ENCODE data around the gene NMT1. TPM values are rescaled to one million over a fixed set of nuclear protein-coding genes. Genes with fewer than 3 reads are reported as not detected.

Gene NMT1
- total and polyA plus RNA-seq, 2 of the 13 experiments (the other 11 are each of a cell fraction or from before 2014, with no cell fraction given): 75.7 to 142 TPM

DNA sequence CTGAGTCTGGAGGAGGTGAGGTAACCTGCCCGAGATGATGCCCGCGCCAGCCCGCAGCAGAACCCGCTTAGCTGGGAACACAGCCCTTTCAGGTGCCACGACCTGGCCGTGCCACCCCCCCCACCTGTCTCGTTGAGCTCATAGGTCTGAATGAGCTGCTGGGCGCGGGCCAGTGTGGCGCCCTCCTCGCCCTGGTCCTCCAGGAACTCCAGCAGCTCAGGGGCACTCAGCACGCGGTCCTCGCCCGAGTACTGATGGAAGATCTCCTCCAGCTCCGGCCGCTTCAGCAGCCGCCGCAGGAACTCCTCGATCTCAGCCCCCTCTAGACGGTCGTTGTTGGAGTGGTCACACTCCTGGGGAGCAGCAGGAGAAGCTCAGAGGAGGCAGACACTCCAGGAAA, 57.6 kb downstream of the NMT1 start:
- BruUV-seq (replicated peaks): no TSS peak
- no peak for TF ChIP-seq ZNF850 (CRISPR knock-in tag; conservative IDR thresholded peaks at IDR 0.05)
- TF ChIP-seq, protein P1, sequence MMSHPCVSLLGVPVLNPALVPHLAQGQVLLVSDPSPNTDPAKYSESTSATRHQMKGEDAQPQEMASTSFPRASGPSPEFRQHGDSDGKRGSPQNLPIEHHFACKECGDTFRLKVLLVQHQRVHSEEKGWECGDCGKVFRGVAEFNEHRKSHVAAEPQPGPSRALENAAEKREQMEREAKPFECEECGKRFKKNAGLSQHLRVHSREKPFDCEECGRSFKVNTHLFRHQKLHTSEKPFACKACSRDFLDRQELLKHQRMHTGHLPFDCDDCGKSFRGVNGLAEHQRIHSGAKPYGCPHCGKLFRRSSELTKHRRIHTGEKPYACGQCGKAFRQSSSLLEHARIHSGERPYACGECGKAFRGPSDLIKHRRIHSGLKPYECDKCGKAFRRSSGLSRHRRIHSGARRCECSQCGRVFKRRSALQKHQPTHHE (CRISPR knock-in tag; IDR thresholded peaks at IDR 0.05; ENCODE audit: borderline replicate concordance): no peak
- TF ChIP-seq, protein P2, sequence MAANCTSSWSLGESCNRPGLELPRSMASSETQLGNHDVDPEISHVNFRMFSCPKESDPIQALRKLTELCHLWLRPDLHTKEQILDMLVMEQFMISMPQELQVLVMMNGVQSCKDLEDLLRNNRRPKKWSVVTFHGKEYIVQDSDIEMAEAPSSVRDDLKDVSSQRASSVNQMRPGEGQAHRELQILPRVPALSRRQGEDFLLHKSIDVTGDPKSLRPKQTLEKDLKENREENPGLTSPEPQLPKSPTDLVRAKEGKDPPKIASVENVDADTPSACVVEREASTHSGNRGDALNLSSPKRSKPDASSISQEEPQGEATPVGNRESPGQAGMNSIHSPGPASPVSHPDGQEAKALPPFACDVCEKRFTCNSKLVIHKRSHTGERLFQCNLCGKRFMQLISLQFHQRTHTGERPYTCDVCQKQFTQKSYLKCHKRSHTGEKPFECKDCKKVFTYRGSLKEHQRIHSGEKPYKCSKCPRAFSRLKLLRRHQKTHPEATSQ (CRISPR knock-in tag; IDR thresholded peaks at IDR 0.05; ENCODE audit: borderline replicate concordance): no peak
- TF ChIP-seq ZNF720 (CRISPR knock-in tag; IDR thresholded peaks at IDR 0.05): no peak
- TF ChIP-seq, protein P3, sequence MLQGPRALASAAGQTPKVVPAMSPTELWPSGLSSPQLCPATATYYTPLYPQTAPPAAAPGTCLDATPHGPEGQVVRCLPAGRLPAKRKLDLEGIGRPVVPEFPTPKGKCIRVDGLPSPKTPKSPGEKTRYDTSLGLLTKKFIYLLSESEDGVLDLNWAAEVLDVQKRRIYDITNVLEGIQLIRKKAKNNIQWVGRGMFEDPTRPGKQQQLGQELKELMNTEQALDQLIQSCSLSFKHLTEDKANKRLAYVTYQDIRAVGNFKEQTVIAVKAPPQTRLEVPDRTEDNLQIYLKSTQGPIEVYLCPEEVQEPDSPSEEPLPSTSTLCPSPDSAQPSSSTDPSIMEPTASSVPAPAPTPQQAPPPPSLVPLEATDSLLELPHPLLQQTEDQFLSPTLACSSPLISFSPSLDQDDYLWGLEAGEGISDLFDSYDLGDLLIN (CRISPR knock-in tag; IDR thresholded peaks at IDR 0.05; ENCODE audit: borderline replicate concordance): no peak
- TF ChIP-seq, protein P4, sequence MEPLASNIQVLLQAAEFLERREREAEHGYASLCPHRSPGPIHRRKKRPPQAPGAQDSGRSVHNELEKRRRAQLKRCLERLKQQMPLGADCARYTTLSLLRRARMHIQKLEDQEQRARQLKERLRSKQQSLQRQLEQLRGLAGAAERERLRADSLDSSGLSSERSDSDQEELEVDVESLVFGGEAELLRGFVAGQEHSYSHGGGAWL (CRISPR knock-in tag; IDR thresholded peaks at IDR 0.05): no peak
- no peak for TF ChIP-seq SRSF4 (IDR thresholded peaks at IDR 0.05; ENCODE audit: low read depth, low read length, poor library complexity, severe bottlenecking)
- no peak for TF ChIP-seq ETV5 (CRISPR knock-in tag; IDR thresholded peaks at IDR 0.05; ENCODE audit: borderline replicate concordance)
- TF ChIP-seq ZNF790 (CRISPR knock-in tag; IDR thresholded peaks at IDR 0.05; ENCODE audit: borderline replicate concordance): no peak
- no peaks in the 10 kb centered on the region for H3K9me3 ChIP-seq (ENCODE audit: low read length)
- H4K20me1 ChIP-seq (ENCODE audit: insufficient read depth, low read length): no peaks in the 10 kb centered on the region
- 95% methylated on average over 13 of the region's 23 CpGs for whole genome bisulfite sequencing (ENCODE audit: low lambda C conversion rate)
- no peak for DNase-seq (ENCODE audit: low spot score)
- no peaks in the 10 kb centered on the region for H3K79me2 ChIP-seq (ENCODE audit: insufficient read depth, low read length)
- ChIA-PET POLR2A (interaction anchor here (0.7 to 1.4 kb wide), 2 partner anchors 9 to 53 kb away, joined by 3 to 4 read pairs; no protein-coding TSS in a partner anchor), CTCF (ENCODE audit: low intra/inter-chr PET ratio, low total read pairs) (no interaction called here)
- H3K4me1 ChIP-seq (ENCODE audit: insufficient read depth, low read length): peaks cover 34% of the 10 kb centered on the region
- no peak overlapping the region for H3K4me2 ChIP-seq (ENCODE audit: low read depth, low read length)
- no peak overlapping the region for H3K27ac ChIP-seq (ENCODE audit: extremely low read length, insufficient read depth, low read length)
- no peak overlapping the region for H3K4me3 ChIP-seq (replicated peaks in 1 of 3; ENCODE audit: insufficient read depth in 1 of 3, low read depth in 2 of 3, low read length in 3 of 3)
- intact Hi-C loops (cut with micrococcal nuclease; ENCODE audit: unreplicated experiment): no loop called here
- in situ Hi-C loops (cut with HindIII; ENCODE audit: extremely low pct_ligation_motif_present, low pct_unique_long_range_greater_than_20kb): no loop called here
- no peak for FAIRE-seq
- ATAC-seq: no peak
- H3K36me3 ChIP-seq (replicated peaks in 1 of 2; ENCODE audit: control insufficient read depth in 1 of 2, insufficient read depth in 2 of 2, low read length in 2 of 2): peaks cover 0 to 4% of the 10 kb centered on the region in 2 experiments; a peak in 1 of 5 replicates
- H3K27me3 ChIP-seq (ENCODE audit: control insufficient read depth in 1 of 2, insufficient read depth in 2 of 2, low read length in 2 of 2): no peaks in the 10 kb centered on the region
- H2AFZ ChIP-seq (ENCODE audit: low read length): no peak overlapping the region
- H3K9ac ChIP-seq (ENCODE audit: insufficient read depth, low read depth, low read length): no peak overlapping the region

All from HepG2 (cell line).